ENCODE data around the gene FN3KRP.
"Not testable (repeated sequence)": the region's sequence is repeated elsewhere in the genome, so short reads cannot be mapped to it uniquely, and the experiment has no call there.

Gene FN3KRP

GRCh38 chr17:82710499-82711232 lies 5.8 kb upstream of the FN3KRP start:
- no peak for DNase-seq

DNA sequence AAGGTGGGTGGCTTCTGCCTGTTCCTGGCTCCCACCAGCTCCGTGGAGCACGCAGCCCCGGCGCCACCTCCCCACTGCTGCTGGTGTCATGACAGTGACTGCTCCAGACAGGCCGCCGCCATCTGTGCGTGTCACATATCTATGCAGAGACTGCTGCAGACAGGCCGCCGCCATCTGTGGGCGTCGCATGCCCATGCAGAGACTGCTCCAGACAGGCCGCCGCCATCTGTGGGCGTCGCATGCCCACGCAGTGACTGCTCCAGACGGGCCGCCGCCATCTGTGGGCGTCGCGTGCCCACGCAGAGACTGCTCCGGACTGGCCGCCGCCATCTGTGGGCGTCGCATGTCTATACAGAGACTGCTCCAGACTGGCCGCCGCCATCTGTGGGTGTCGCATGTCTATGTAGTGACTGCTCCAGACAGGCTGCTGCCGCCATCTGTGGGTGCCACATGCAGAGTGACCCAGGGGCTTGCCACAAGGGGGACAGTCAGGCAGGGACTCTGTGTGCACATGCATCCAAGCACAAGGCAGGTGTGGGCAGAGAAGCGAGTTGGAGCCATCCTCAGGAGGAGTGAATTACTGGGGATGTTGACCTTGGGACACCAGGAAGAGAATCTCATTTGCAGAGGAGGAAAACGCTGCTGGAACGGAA lies 3.3 kb upstream of the FN3KRP start:
- no peak for DNase-seq

DNA sequence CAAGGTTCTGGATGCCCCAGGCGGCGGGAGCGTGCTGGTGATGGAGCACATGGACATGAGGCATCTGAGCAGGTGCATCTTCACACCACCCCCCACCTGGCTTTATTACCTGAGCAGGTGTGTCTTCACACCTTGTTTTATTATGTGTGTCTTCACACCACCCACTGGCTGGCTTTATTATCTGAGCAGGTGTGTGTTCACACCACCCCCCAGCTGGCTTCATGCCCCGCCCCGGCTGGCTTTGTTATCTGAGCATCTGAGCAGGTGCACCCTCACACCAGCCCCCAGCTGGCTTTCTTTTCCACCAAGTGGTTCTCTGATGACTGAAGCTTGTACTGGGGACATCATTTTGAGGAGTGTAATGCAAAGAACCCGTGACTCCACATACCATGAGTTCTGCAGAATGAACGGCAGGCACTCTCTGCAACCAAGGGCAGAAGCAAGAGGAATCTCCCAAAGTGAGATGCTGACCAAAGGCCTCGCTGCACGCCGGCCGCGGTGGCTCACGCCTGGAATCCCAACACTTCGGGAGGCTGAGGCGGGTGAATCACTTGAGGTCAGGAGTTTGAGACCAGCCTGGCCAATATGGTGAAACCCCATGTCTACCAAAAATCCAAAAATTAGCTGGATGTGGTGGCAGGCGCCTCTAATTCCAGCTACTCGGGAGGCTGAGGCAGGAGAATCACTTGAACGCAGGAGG lies 2.6 kb downstream of the FN3KRP start:
- DNase-seq, result no peak

GRCh38 chr17:82720204-82720603 lies 3.7 kb downstream of the FN3KRP start:
- DNase-seq, result no peak

DNA sequence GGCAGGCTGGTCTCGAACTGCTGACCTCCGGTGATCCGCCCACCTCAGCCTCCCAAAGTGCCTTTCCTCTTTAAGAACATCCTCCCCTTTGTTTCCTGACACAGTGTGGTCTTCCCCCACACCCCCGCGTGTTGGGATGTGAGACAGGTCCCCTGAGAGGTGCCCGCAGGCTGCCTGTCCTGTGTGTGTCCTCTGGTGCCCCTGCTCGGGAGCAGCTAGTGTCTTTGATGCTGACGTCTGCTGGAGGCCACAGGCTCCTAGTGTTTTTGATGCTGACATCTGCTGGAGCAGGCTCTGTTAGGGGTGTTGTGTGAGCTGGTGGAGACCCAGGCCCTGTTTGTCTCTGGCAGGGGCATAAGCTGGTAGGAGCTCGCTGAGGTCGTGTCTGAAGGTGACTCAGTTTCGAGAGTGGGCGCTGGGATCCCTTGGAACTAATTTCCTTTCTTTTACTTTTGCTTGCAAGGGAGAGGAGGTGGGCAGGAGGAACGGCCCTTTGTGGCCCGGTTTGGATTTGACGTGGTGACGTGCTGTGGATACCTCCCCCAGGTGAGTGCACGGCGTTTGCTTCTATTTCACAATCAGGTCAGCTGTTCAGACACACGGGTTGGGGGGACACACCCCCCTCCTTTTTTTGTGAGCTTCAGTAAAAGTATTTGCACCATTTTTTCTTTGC lies 6.0 kb downstream of the FN3KRP start:
- DNase-seq, result no peak

DNA sequence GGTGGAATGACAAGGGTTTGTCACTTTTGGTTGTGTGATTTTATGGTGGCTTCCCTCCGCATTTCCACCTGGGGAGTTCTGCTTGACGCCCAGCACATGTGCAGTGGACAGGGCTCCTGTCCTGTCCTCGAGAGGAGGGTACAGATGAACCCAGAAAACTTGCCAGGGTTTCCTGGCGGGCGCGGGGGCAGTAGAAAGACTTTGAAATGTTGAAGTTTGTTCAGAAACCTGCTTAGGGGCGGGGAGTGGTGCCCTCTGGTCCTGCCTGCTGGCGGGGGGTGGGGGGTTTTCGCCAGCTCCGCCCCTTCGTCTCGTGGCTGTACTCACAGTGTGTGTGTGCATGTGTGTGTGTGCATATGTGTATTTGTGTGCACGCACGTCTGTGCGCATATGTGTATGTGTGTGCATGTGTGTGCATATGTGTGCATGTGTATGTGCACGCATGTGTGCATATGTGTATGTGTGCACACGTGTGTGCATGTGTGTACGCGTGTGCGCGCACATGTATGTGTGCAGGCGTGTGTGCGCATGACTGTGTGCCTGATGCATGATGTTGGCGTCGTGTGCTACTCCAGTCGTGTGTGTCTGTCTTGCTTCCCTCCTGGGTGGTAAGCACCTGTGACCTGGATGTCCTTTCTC lies 6.8 kb downstream of the FN3KRP start:
- DNase-seq, result no peak

- no peak for DNase-seq
Observed at GRCh38 chr17:82726427-82726826, 9.9 kb downstream of the FN3KRP start.

DNA sequence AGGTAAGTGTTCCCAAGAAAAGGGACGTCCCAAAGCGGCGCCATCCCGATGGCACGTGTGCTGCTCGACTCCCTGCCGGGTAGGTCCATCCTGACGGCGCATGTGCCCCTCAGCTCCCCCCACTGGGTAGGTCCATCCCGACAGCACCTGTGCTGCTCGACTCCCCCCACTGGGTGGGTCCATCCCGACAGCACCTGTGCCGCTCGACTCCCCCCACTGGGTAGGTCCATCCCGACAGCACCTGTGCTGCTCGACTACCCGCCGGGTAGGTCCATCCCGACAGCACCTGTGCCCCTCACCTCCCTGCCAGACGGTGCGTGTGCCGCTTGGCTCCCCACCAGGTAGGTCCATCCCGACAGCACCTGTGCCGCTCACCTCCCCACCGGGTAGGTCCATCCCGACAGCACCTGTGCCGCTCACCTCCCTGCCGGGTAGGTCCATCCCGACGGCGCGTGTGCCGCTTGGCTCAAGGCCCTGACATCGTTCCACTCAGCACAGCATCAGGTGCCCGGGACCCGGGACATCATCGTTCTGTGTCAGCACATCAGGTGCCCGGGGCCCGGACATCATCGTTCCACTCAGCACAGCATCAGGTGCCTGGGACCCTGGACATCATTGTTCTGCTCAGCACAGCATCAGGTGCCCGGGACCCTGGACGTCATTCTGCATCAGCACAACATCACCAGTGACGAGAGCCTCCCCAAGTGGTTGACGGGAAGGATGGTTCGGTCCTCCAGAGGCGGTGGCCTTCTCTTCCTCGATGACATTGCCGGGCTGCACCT lies 13.2 kb downstream of the FN3KRP start:
- DNase-seq, result no peak

GRCh38 chr17:82732118-82732743 lies 15.7 kb downstream of the FN3KRP start:
- DNase-seq, result no peak

DNA sequence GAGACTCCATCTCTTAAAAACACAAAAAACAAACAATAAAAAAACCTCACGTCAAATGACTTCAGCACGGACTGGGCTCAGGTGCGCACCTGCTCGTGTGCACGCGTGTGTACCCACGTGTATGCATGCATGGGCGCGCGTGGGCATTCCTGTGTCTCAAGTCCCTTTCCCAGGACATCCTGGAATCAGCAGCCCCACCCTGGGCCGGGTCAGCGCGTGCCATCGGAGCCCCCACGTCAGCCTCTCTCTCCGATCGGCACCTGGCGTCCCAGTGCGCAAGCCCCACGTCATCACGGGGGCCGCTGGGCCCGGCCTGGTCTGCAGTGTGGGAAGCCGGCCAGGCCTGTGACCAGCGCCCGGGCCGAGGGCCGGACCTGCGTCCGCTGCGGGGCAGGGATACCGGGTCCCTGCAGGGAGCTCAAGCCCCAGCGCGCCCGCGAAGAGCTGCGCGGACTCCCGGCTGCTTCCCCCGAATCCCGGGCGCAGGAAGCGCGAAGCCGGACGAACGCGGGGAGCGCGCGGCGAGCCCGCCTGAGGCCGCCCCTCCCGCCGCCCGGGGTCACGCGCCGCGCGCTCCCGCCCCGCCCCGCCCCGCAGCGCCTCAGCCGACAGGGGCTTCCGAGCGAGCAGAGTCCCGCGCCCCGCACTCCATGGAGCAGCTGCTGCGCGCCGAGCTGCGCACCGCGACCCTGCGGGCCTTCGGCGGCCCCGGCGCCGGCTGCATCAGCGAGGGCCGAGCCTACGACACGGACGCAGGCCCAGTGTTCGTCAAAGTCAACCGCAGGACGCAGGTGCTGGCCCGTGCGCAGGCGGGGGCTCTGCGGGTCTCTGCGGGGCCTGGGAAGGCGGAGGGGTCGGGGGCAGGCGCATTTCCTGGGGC lies 18.7 kb downstream of the FN3KRP start, which contains the start of gene FN3K:
FN3K (plus strand) TSS at position 629 of the 880 bp plus-strand sequence; CDS start at position 651, 22 bp downstream.
- DNase-seq, result no peak

DNA sequence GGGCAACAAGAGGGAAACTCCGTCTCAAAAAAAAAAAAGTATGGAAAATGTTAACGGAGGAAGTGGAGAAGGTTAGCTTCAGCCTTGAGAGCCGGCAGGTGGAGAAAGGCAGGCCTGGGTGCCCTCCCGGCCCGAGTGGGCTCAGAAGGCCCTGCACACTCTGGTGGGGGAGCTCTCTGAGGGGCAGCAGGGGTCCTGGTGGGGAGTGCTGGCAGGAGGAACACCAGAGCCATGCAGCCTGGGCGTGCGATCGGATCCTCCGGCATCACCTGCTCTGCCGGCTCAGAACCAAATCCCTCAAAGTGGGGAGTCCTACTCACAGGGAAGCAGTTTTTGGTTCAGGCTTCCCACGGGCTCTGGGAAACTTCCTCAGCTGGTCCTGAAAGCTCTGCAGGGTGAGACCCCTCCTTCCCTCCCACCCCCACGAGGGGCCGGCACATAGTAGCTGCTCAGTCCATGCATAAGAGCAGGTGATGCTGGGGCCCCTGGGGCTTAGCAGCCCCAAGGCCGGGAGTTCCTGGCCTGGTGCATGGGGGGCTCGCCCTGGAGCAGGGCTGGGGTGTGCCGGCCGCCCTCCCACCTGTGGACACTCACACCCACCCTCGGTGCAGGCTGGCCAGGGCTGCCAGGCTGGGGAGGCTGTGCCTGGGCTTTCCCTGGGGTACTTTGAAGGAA lies 20.1 kb downstream of the FN3KRP start:
- no peak for DNase-seq

DNA sequence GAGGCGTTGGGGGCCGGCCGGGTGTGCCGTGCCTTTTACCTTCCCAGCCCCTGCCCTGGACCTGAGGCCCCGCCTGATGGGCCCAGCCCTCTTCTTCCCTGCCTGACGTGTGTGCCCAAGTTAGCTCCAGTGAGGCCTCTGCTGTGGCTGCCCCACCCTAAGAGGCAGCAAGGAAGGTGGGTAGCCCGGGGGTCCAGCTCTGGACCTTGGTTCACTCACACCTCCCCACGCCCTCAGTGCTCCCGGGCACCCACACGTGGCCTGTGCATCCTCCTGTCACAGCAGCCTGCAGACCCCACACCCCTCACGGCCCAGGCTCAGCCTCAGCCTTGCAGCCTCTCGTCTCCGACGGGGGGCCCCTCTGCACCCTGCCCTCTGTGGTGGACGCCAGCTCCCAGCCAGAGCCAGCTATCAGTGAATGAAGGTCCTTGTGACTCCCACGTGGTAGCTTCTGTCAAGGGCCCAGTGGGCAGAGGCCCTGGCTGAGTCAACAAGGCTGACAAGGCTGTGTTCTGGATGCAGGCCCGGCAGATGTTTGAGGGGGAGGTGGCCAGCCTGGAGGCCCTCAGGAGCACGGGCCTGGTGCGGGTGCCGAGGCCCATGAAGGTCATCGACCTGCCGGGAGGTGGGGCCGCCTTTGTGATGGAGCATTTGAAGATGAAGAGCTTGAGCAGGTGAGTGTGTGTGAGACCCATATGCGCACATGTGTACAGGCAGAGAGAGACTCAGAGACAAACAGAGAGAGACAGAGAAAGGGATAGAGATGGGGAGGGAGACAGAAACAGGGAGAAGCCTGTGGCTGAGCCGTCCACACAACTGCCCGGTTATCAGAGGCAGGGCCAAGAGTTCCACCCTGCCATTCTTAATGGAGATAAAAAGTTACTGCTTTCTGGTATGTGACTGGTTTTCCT lies 21.7 kb downstream of the FN3KRP start:
- DNase-seq, result no peak

DNA sequence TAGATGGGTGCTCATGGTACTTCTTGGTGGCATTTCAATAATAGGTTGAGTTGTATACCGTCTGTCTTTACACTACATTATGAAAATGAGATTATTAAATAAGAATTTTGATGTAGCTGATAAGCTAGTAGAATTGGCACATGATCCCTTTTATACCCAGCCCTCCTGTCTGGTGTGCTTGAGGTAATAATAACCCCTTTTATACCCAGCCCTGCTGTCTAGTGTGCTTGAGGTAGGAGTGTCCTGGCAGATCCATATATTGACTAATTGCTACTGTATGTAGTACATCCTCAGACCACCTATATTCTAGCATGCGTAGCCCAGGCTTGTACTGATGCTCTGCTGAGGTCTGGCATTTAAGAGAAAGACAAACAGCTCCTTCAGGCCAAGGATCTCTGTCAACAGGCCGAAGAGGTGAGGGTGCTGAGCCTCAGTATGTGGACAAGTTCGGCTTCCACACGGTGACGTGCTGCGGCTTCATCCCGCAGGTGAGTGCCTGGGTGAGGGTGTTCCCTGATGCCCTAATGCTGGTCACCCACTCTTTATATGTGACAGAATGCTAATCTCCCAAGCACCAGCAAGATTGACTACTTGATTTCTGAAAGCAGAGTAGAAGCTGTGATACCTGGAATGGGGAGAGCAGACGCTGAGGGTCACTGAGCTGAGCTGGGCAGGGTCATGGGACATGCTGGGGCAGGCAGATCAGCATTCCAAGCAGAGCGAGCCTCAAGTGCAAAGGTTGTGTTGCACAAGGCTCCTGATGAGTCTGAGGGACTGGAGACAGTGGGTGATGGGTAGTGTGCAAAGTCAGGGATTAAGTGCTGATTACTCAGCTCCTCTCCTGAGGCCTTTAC lies 24.6 kb downstream of the FN3KRP start:
- DNase-seq, result no peak

DNA sequence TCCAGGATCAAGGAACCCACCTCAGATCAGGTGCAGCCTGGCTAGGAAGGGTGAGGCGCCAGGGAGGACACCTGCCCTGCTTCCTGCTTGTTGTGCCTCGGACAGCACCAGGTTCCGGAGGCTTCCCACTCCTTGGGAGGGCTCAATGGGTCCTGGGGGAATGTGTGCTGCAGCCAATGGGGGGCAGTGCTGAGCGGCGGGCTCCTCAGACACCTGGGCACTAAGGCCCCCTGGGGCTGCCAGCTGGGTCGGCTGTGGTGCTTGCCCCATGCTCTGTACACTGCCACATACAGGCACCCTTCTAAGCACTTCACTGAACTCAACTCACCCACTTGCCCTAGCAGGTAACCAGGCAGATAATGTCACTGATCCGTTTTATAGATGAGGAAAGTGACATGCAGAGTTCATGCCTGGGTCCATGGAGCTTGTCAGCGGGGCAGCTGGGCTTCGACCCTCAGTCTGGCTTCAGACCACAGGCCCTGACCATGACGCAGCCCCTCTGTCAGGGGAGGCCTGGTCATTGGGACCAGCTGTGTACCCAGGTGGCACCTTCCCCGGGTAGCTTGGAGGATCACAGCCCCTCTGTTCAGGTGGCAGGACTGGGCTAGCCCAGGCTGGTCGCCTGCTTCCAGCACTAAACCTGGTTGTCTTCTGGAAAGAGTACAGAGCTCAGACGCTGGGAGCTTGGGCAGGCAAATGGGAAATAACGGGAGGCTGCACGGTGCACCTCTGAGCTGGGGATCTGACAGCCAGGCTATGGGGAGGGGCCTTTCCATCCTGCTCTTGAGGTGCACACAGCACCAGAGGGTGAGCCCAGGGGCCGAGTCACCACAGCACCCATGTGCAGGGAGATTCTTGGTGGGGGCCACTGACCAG lies 27.1 kb downstream of the FN3KRP start:
- no peak for DNase-seq

DNA sequence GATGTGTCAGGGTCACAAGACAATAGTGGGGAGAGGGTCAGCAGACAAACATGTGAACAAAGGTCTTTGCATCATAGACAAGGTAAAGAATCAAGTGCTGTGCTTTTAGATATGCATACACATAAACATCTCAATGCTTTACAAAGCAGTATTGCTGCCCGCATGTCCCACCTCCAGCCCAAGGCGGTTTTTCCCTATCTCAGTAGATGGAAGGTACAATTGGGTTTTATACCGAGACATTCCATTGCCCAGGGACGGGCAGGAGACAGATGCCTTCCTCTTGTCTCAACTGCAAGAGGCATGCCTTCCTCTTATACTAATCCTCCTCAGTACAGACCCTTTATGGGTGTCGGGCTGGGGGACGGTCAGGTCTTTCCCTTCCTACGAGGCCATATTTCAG lies 28.2 kb downstream of the FN3KRP start:
- DNase-seq, result not testable (repeated sequence)

DNA sequence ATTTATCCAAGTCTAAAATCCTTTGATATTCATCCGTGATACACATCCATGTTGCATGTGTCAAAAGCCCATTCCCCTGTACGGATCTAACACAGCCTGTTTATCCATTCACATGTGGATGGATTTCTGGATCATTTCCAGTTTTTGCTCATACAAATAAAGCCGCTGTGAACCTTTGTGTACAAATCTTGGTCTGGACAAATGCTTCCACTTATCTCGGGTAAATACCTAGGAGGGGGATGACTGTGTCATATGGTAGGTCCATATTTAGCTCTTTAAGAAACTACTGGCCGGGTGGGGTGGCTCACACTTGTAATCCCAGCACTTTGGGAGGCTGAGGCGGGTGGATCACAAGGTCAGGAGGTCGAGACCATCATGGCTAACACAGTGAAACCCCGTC lies 29.0 kb downstream of the FN3KRP start:
- no peak for DNase-seq

- no peak for DNase-seq
Observed at GRCh38 chr17:82748756-82749155, 32.2 kb downstream of the FN3KRP start.
